HL-60 (cell line): Measurements from ENCODE around the gene CNIH2.

ENCODE experiments used
- CTCF ChIP-seq: IDR thresholded peaks from one replicate; pipeline ENCODE4 v1.5.1; 2011; ENCODE audit warnings: low read length, control low read depth, inconsistent platforms; ENCODE audit not compliant: insufficient read depth
- SPI1 ChIP-seq: IDR thresholded peaks from 2 replicates; pipeline ENCODE4 v1.6.1; 2012; ENCODE audit warnings: low read depth, mild to moderate bottlenecking, borderline replicate concordance

- TF ChIP-seq CTCF, result no peak
- TF ChIP-seq SPI1, result no peak
Measured at GRCh38 chr11:66263231-66263630, 14.7 kb upstream of the CNIH2 start.
